T-helper 2 cell (primary cell): ENCODE results near the gene TBL1X.
A peak's percentile ranks its signal among the peaks of the same experiment; 100 is the strongest.
"Not testable (repeated sequence)": the region's sequence is repeated elsewhere in the genome, so short reads cannot be mapped to it uniquely, and the experiment has no call there.

Experiments used
- DNase-seq, 5 experiments: peaks; one replicate each; pipeline versions ENCODE4 v3.0.0 to v3.0.0-alpha.2; 2012 to 2022

TBL1X gene

GRCh38 chrX:9500584-9500983 is 35.7 kb downstream of the TBL1X start:
- DNase-seq, result no peak

GRCh38 chrX:9501362-9501761 is 36.5 kb downstream of the TBL1X start:
- DNase-seq, result no peak

- no peak for DNase-seq
Measured at GRCh38 chrX:9503261-9503660, 38.4 kb downstream of the TBL1X start.

- no peak for DNase-seq
Measured at GRCh38 chrX:9510366-9510765, 45.5 kb downstream of the TBL1X start.

GRCh38 chrX:9510980-9511379 is 46.1 kb downstream of the TBL1X start:
- DNase-seq, result no peak

GRCh38 chrX:9515489-9515888 is 50.6 kb downstream of the TBL1X start:
- DNase-seq, result no peak

- peak in 1 of 5 experiments; percentile 66 for DNase-seq
Measured at GRCh38 chrX:9515973-9516538, 51.2 kb downstream of the TBL1X start.

- DNase-seq, result no peak
Measured at GRCh38 chrX:9516635-9517034, 51.8 kb downstream of the TBL1X start.

GRCh38 chrX:9518051-9518450 is 53.2 kb downstream of the TBL1X start:
- no peak for DNase-seq

- no peak for DNase-seq
Measured at GRCh38 chrX:9518889-9519288, 54.0 kb downstream of the TBL1X start.

- DNase-seq, result no peak
Measured at GRCh38 chrX:9519546-9520216, 54.8 kb downstream of the TBL1X start.

- DNase-seq, result no peak
Measured at GRCh38 chrX:9520217-9520590, 55.3 kb downstream of the TBL1X start.

- DNase-seq, result no peak
Measured at GRCh38 chrX:9522378-9523155, 57.7 kb downstream of the TBL1X start.

GRCh38 chrX:9525511-9526248 is 60.8 kb downstream of the TBL1X start:
- peak in 1 of 5 experiments; percentile 23 for DNase-seq

- no peak for DNase-seq
Measured at GRCh38 chrX:9526965-9527364, 62.1 kb downstream of the TBL1X start.

- no peak for DNase-seq
Measured at GRCh38 chrX:9528498-9528897, 63.6 kb downstream of the TBL1X start.

- no peak for DNase-seq
Measured at GRCh38 chrX:9529223-9529622, 64.4 kb downstream of the TBL1X start.

GRCh38 chrX:9530848-9531274 is 66.0 kb downstream of the TBL1X start:
- peak; percentile 2 to 91 (median 41) for DNase-seq

GRCh38 chrX:9532349-9532748 is 67.5 kb downstream of the TBL1X start:
- DNase-seq, result no peak

GRCh38 chrX:9533611-9534010 is 68.8 kb downstream of the TBL1X start:
- DNase-seq, result no peak

GRCh38 chrX:9534686-9535085 is 69.8 kb downstream of the TBL1X start:
- no peak for DNase-seq

- DNase-seq, result peak in 1 of 5 experiments; percentile 20
Measured at GRCh38 chrX:9535101-9535500, 70.2 kb downstream of the TBL1X start.

GRCh38 chrX:9536156-9536555 is 71.3 kb downstream of the TBL1X start:
- not testable (repeated sequence) for DNase-seq
